Measurements from ENCODE around the gene YY1. TPM values are rescaled to one million over a fixed set of nuclear protein-coding genes. Genes with fewer than 3 reads are reported as not detected.

YY1 gene
- total RNA-seq, 2 donors from 2014 or later: 31.3 to 36.3 TPM

DNA sequence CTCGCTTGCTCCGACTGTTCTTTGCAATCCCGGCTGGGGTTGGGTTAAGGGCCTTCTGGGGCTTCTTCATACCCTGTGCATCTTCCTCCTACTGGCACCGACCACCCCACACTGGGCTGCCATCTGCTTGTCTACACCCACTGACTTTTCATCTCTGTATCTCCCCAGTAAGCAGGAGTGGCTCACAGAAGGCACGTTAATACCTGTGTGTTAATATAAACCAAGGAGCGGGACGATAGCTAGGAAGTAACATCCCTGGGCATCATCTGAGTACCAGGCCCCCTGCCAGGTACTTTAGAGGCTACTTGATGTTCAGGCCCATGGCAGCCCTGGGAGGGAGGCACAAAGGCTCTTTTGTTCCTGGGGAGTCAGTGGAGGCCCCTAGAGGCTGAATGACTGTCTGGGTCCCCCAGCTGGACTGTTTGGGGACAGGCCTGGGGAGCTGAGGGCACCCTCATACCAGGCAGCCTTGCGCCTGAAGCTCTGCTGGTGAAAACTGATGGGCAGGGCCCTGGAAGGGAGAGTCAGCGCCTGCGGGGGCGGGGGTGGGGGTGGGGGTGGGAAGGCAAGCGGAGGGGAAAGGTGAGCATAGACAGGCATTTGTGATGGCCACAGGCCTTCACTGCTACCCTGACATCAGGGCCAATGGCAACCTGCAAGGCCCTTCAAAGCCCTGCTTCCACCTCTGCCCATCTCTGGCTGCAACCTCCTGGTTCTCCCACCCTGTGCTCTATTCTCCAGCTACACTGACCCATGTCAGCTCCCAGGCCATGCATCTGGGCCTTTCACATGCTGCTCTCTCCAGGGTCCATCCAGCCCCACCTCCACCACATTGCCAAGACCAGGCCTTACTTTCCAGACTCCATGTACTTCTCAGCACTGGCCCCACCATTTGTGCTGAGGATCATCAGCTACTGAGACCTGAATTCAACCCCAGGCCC, 45.3 kb upstream of the YY1 start:
- Histone ChIP-seq H3K4me3 (peak overlapping the region; percentile 36 to 57), H3K9me3 (no peaks in the 10 kb centered on the region), H3K27me3 (no peaks in the 10 kb centered on the region), H3K27ac (peak overlapping the region; percentile 89 to 90), H3K4me1 (peaks cover 0 to 18% of the 10 kb centered on the region in 2 donors), H3K36me3 (no peaks in the 10 kb centered on the region)
- no peak for TF ChIP-seq CTCF (IDR thresholded peaks at IDR 0.05)
- no peak for DNase-seq (ENCODE audit: low spot score)

DNA sequence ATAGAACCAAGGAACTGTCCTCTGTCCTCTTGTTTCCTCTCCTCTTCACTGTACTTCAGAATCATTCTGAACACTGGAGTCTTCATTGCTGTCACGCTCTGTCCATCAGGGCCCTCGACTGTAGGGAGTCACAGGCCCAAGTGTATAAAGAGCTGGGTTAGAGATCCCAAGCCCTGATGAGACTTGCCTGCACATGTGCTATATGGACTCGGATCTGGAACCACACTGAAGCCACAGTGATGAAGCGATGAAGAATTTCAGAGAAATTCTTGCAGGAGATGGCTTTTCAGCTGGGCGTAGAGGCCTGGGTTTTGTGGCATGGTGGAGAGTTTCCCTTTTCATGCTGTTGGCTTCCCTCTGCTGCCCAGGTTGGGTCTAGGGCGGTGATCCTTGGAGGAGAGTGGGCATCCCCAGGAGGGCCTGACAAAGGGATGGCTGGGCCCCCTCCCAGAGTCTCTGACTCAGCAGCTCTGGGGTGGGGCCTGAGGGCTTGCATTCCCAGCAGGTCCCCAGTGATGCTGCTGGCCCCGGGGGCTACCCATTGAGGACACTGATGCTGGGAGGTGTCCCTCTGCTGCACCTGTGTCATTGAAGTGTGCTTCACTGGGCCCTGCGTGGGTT, 39.6 kb upstream of the YY1 start:
- H3K36me3 ChIP-seq: no peaks in the 10 kb centered on the region
- H3K27ac ChIP-seq: no peak overlapping the region
- DNase-seq (ENCODE audit: low spot score): no peak
- H3K4me1 ChIP-seq: no peaks in the 10 kb centered on the region
- no peak overlapping the region for H3K4me3 ChIP-seq
- TF ChIP-seq CTCF (IDR thresholded peaks at IDR 0.05): no peak
- no peaks in the 10 kb centered on the region for H3K27me3 ChIP-seq
- H3K9me3 ChIP-seq: no peaks in the 10 kb centered on the region

- H3K27me3 ChIP-seq: no peaks in the 10 kb centered on the region
- no peaks in the 10 kb centered on the region for H3K36me3 ChIP-seq
- no peak overlapping the region for H3K27ac ChIP-seq
- no peak for DNase-seq (ENCODE audit: low spot score)
- TF ChIP-seq CTCF (IDR thresholded peaks at IDR 0.05): no peak
- H3K9me3 ChIP-seq: no peaks in the 10 kb centered on the region
- H3K4me1 ChIP-seq: no peaks in the 10 kb centered on the region
- no peak overlapping the region for H3K4me3 ChIP-seq
These were observed 38.6 kb upstream of the YY1 start for GRCh38 chr14:100200311-100200710.

GRCh38 chr14:100201701-100202100, 37.2 kb upstream of the YY1 start:
- TF ChIP-seq CTCF (IDR thresholded peaks at IDR 0.05): no peak
- Histone ChIP-seq H3K4me1 (no peaks in the 10 kb centered on the region), H3K27me3 (no peaks in the 10 kb centered on the region), H3K36me3 (no peaks in the 10 kb centered on the region), H3K27ac (no peak overlapping the region), H3K4me3 (no peak overlapping the region), H3K9me3 (no peaks in the 10 kb centered on the region)
- no peak for DNase-seq (ENCODE audit: low spot score)

DNA sequence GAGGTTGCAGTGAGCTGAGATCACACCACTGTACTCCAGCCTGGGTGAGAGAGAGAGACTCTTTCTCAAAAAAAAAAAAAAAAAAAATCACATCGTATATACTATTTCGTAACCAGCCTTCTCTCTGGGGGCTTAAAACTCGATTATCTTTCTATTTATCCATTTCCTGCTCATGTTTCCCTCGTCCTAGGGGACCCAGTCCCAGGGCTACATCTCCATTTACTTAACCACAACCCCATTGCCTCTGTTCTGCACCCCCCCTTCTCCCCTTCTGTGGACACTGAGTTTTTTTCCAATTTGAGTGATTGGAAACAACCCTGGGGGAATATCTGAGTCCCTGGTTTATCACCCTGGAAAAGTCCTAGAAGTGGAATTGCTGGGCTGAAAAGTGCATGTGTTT, 36.2 kb upstream of the YY1 start:
- TF ChIP-seq CTCF (IDR thresholded peaks at IDR 0.05): no peak

More for the DNA sequence above, 36.2 kb upstream of the YY1 start:
- no peaks in the 10 kb centered on the region for H3K4me1 ChIP-seq
- no peaks in the 10 kb centered on the region for H3K36me3 ChIP-seq
- no peak for DNase-seq (ENCODE audit: low spot score)
- H3K4me3 ChIP-seq: no peak overlapping the region
- no peaks in the 10 kb centered on the region for H3K9me3 ChIP-seq
- no peaks in the 10 kb centered on the region for H3K27me3 ChIP-seq
- H3K27ac ChIP-seq: no peak overlapping the region

Data from right atrium auricular region (tissue), 2 donors.